Calu3 (cell line): ENCODE data around the gene KCNN1. TPM values are rescaled to one million over a fixed set of nuclear protein-coding genes. Genes with fewer than 3 reads are reported as not detected.

ENCODE experiments used
- BruUV-seq: library from RNA; stranded (reverse); fragments of 400-500 nt; replicated peaks from 2 replicates; lab custom pipeline; 2021; lab: Mats Ljungman, UMichigan
- CTCF ChIA-PET: fragments of 300-600 bp; sonication (Branson Sonifier 250); formaldehyde crosslinking; loops from one replicate; lab custom pipeline; 2022; ENCODE audit warnings: antibody characterized with exemption; lab: Charles Lee
- DNase-seq: peaks from one replicate; pipeline ENCODE4 v3.0.0; 2022
- H3K27ac Mint-ChIP-seq: one replicate; pipeline ENCODE4 v1.8.0; 2022; ENCODE audit warnings: mixed read lengths; ENCODE audit not compliant: unreplicated experiment
- H3K27me3 Mint-ChIP-seq: one replicate; pipeline ENCODE4 v1.8.0; 2022; ENCODE audit warnings: mixed read lengths; ENCODE audit not compliant: unreplicated experiment
- H3K36me3 Mint-ChIP-seq: one replicate; pipeline ENCODE4 v1.8.0; 2022; ENCODE audit warnings: mild to moderate bottlenecking, moderate library complexity, mixed read lengths; ENCODE audit not compliant: insufficient read depth, unreplicated experiment
- H3K4me1 Mint-ChIP-seq: one replicate; pipeline ENCODE4 v1.8.0; 2022; ENCODE audit warnings: mild to moderate bottlenecking, low read depth, mixed read lengths; ENCODE audit not compliant: unreplicated experiment
- H3K4me3 Mint-ChIP-seq: one replicate; pipeline ENCODE4 v1.8.0; 2022; ENCODE audit warnings: mild to moderate bottlenecking, low read depth, moderate library complexity, mixed read lengths; ENCODE audit not compliant: unreplicated experiment
- H3K9me3 Mint-ChIP-seq: one replicate; pipeline ENCODE4 v1.8.0; 2022; ENCODE audit warnings: low read depth, mixed read lengths; ENCODE audit not compliant: unreplicated experiment
- CTCF ChIP-seq: fragments of 200-600 bp; IDR thresholded peaks from one replicate; pipeline ENCODE4 v1.8.0; 2022; ENCODE audit warnings: antibody characterized with exemption; ENCODE audit not compliant: unreplicated experiment
- intact Hi-C: fragments of 100-400 bp; cut with micrococcal nuclease; formaldehyde crosslinking; loops from one replicate; pipeline ENCODE4 v1.10.0; 2022; ENCODE audit not compliant: unreplicated experiment
- total RNA-seq: library from RNA; stranded (reverse); gene quantifications from 2 replicates; pipeline ENCODE4 v1.2.3, GENCODE V29; 2022

The KCNN1 gene
- total RNA-seq, 1 experiment from 2014 or later, result not detected

GRCh38 chr19:17926044-17926443 lies 40.9 kb upstream of the KCNN1 start:
- Mint-ChIP-seq H3K27ac (no peak overlapping the region), H3K4me1 (no peaks in the 10 kb centered on the region), H3K36me3 (no peaks in the 10 kb centered on the region), H3K27me3 (peaks cover 13% of the 10 kb centered on the region), H3K4me3 (no peak overlapping the region), H3K9me3 (peaks cover 2% of the 10 kb centered on the region)
- TF ChIP-seq CTCF, result no peak
- DNase-seq, result no peak
- CTCF ChIA-PET, result interaction anchor here (0.7 kb wide), 1 partner anchor 11 kb away, joined by 3 read pairs; no protein-coding TSS in a partner anchor
- intact Hi-C loops, result no loop called here
- BruUV-seq, result no TSS peak

- peaks cover 17% of the 10 kb centered on the region for H3K36me3 Mint-ChIP-seq
- H3K4me3 Mint-ChIP-seq, result no peak overlapping the region
- peaks cover 13% of the 10 kb centered on the region for H3K27me3 Mint-ChIP-seq
- CTCF ChIA-PET, result no interaction called here
- H3K27ac Mint-ChIP-seq, result no peak overlapping the region
- TF ChIP-seq CTCF, result no peak
- peaks cover 8% of the 10 kb centered on the region for H3K4me1 Mint-ChIP-seq
- intact Hi-C loops, result no loop called here
- DNase-seq, result no peak
- no TSS peak for BruUV-seq
- H3K9me3 Mint-ChIP-seq, result peaks cover 2% of the 10 kb centered on the region
Measured at GRCh38 chr19:17929056-17929455, 37.9 kb upstream of the KCNN1 start.

- CTCF ChIA-PET, result interaction anchor here (0.6 to 3.3 kb wide), 5 partner anchors 61 to 1920 kb away, joined by 3 to 87 read pairs (median 6); partner anchors contain the start of genes RPL18A and SLC5A5
- intact Hi-C loops, result loop anchor here (2.0 kb wide), 1 partner anchor 61 kb away; the partner anchor contains the start of gene SLC5A5
- Mint-ChIP-seq H3K4me1 (peaks cover 8% of the 10 kb centered on the region), H3K4me3 (peak overlapping the region; percentile 93), H3K9me3 (peaks cover 2% of the 10 kb centered on the region), H3K27ac (no peak overlapping the region), H3K36me3 (peaks cover 17% of the 10 kb centered on the region), H3K27me3 (peaks cover 8% of the 10 kb centered on the region)
- DNase-seq, result no peak
- no peak for TF ChIP-seq CTCF
- BruUV-seq, result no TSS peak
Measured at GRCh38 chr19:17931532-17932191, 35.2 kb upstream of the KCNN1 start.

- H3K9me3 Mint-ChIP-seq, result no peaks in the 10 kb centered on the region
- H3K4me3 Mint-ChIP-seq, result peak within 1 kb of the TSS; percentile 93
- H3K27ac Mint-ChIP-seq, result peak within 1 kb of the TSS; percentile 97
- TF ChIP-seq CTCF, result peak; percentile 62
- peaks cover 8% of the 10 kb centered on the region for H3K4me1 Mint-ChIP-seq
- CTCF ChIA-PET, result interaction anchor here (0.6 to 3.3 kb wide), 8 partner anchors 57 to 1922 kb away, joined by 3 to 87 read pairs (median 6); partner anchors contain the start of genes RPL18A and SLC5A5
- peaks cover 17% of the 10 kb centered on the region for H3K36me3 Mint-ChIP-seq
- BruUV-seq, result no TSS peak
- DNase-seq, result peak; percentile 90
- intact Hi-C loops, result loop anchor here (2.0 kb wide), 1 partner anchor 62 kb away; the partner anchor contains the start of gene SLC5A5
- H3K27me3 Mint-ChIP-seq, result no peaks in the 10 kb centered on the region
Measured at GRCh38 chr19:17932485-17933338, 34.2 kb upstream of the KCNN1 start, which contains the start of gene CCDC124. CCDC124 (plus strand) TSS chr19:17933015; CDS start chr19:17936421, 3,406 bp downstream.
